ENCODE data around the gene SENP6.

DNA sequence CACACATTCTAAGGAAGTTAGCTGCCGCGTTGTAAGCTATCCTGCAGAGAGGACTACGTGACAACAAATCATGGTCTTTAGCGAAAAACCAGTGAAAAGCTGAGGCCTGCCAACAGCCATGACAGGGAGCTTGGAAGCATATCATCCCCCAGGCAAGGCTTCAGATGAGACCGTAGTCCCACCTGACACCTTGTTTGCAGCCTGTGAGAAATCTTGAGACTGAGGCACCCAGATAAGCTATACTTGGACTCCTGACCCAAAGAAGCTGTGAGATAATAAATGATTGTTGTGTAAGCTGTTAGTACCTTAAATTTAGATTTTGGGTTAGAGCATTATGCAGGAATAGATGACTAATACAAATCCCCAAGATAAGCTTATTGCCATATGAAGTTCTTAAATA is 45.4 kb upstream of the SENP6 start:
- TF ChIP-seq, protein P1, sequence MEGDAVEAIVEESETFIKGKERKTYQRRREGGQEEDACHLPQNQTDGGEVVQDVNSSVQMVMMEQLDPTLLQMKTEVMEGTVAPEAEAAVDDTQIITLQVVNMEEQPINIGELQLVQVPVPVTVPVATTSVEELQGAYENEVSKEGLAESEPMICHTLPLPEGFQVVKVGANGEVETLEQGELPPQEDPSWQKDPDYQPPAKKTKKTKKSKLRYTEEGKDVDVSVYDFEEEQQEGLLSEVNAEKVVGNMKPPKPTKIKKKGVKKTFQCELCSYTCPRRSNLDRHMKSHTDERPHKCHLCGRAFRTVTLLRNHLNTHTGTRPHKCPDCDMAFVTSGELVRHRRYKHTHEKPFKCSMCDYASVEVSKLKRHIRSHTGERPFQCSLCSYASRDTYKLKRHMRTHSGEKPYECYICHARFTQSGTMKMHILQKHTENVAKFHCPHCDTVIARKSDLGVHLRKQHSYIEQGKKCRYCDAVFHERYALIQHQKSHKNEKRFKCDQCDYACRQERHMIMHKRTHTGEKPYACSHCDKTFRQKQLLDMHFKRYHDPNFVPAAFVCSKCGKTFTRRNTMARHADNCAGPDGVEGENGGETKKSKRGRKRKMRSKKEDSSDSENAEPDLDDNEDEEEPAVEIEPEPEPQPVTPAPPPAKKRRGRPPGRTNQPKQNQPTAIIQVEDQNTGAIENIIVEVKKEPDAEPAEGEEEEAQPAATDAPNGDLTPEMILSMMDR (IDR thresholded peaks at IDR 0.05) = no peak
- no peak for TF ChIP-seq POLR2A (IDR thresholded peaks at IDR 0.05)

Data from sigmoid colon (tissue), 3 donors.